ENCODE results near the gene GPHN.

Gene GPHN

DNA sequence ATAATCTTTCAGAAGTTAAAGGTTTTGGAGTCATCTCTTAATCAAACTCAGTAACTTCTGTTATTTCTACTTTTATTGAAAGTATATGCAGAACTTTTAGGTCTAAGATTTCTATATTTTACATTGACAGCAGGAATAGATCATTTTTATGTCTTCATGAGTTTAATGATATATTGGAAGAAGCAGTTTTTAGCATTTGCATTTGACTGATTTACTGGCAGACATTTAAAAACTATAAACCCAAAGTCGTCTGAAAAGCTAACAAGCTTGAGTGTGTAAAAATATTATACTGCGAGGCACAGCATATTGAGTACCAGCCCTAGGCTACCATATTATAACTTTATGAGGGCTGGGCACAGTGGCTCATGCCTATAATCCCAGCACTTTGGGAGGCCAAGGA is 467.3 kb downstream of the GPHN start:
- no peak overlapping the region for H3K4me3 ChIP-seq (ENCODE audit: low read length)

DNA sequence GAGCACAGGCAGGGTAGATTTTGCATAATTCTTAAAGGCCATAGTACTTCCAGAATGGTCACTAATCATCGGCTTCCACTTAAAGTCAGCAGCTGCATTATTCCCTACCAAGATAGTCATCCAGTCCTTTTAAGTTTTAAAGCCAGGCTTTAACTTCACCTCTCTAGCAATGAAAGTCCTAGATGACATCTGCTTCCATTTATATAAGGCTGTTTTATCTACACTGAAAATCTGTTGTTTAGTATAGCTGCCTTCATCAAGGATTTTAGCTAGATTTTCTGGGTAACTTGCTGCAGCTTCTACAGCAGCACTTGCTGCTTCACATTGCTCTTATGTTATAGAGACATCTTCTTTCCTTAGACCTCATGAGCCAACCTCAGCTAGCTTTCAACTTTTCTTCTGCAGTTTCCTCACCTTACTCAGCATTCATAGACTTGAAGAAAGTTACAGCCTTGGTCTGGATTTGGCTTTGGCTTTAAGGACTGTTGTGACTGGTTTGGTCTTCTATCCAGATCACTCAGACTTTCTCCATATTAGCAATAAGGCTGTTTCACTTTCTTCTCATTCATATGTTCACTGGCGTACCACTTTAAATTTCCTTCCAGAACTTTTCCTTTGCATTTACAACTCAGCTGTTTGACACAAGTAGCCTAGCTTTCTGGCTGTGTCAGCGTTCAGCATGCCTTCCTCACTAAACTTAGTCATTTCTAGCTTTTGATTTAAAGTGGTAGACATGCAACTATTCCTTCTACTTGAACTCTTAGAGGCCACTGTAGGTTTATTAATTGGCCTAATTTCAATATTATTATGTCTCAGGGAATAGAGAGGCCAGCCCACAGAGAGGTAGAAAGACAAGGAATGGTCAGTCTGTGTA is 471.4 kb downstream of the GPHN start:
- no peak overlapping the region for H3K4me3 ChIP-seq (ENCODE audit: low read length)
- TF ChIP-seq ZNF274 (IDR thresholded peaks at IDR 0.05; ENCODE audit: low read depth, low read length): no peak

More for the DNA sequence above, 467.3 kb downstream of the GPHN start:
- no peak for TF ChIP-seq ZNF274 (IDR thresholded peaks at IDR 0.05; ENCODE audit: low read depth, low read length)

- TF ChIP-seq ZNF274 (IDR thresholded peaks at IDR 0.05; ENCODE audit: low read depth, low read length): no peak
- H3K4me3 ChIP-seq (ENCODE audit: low read length): no peak overlapping the region
Measured at GRCh38 chr14:66982247-66982646, 474.3 kb downstream of the GPHN start.

GRCh38 chr14:66992776-66993175 is 484.8 kb downstream of the GPHN start:
- no peak overlapping the region for H3K4me3 ChIP-seq (ENCODE audit: low read length)

GRCh38 chr14:66993512-66993911 is 485.6 kb downstream of the GPHN start:
- no peak for TF ChIP-seq ZNF274 (IDR thresholded peaks at IDR 0.05; ENCODE audit: low read depth, low read length)
- no peak overlapping the region for H3K4me3 ChIP-seq (ENCODE audit: low read length)

More at GRCh38 chr14:66992776-66993175, 484.8 kb downstream of the GPHN start:
- TF ChIP-seq ZNF274 (IDR thresholded peaks at IDR 0.05; ENCODE audit: low read depth, low read length): no peak

DNA sequence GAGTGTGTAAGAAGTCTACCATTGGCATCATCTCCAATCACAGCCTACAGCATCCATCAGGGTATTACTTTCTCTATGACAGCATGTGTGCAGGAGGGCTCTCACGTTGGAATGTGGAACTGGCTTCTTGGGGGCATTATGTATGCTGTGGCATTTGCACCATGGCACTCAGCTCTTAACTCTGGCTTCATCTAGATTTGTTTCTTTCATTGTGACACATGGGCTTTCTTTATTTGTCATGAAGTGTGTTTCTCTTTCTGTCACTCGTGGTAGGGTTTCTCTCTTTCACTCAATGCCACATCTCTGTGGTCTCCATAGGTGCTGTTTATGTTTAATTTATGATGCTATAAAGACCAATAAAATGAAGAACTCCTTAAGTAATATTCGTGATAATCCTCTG is 490.1 kb downstream of the GPHN start:
- no peak overlapping the region for H3K4me3 ChIP-seq (ENCODE audit: low read length)
- no peak for TF ChIP-seq ZNF274 (IDR thresholded peaks at IDR 0.05; ENCODE audit: low read depth, low read length)

DNA sequence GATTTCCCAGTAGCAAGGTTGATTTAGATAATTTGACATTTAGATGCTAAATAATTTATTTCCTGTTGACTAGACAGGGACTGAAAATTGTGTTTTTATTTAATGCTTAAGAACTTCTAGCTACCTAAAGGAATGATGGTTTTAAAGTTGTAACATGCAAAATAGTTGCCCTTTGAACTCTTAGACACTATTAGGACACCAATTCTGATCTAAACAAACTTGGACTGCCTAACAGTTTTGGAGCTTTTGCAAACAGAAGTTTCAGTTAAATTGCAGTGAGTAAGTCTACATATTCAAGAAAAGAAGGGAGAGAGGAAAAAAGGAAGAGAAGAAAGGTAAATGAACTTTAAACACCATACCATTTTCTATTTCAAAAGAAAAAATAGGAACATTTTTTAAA is 492.0 kb downstream of the GPHN start:
- no peak for TF ChIP-seq ZNF274 (IDR thresholded peaks at IDR 0.05; ENCODE audit: low read depth, low read length)
- no peak overlapping the region for H3K4me3 ChIP-seq (ENCODE audit: low read length)

DNA sequence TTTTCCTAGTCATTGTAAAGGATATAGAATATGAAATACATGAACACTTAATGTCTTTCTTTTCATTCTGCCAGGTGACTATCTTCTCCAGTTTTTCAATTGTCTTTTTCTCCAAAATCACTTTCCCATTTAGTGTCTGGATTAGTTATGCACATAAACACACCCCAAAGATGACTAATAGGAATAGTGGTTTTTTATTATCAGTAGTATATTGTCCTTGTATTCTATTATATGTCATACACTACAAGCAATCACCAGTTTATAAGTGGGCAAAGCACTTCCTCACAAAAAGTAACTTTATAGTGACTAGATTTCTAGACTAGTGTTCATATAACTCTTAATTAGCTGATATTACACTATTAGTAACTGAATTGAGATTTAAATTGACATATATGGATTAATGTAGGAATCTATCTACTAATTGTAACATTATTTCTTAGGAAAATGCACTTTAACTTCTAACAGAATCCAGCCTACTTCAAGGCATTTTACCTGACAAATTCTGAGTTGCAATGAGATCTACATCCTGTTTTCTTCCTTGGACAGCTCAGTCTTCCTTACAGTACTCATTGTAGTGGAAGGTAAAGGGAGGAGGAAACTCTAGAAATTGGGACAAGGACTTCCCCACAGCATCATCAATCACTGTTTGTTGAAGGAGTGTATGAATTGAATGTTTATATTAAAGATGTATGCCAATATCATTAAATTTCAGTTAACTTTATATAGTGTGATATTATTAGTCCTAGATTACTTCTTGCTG is 495.2 kb downstream of the GPHN start:
- no peak for TF ChIP-seq ZNF274 (IDR thresholded peaks at IDR 0.05; ENCODE audit: low read depth, low read length)
- H3K4me3 ChIP-seq (ENCODE audit: low read length): no peak overlapping the region

DNA sequence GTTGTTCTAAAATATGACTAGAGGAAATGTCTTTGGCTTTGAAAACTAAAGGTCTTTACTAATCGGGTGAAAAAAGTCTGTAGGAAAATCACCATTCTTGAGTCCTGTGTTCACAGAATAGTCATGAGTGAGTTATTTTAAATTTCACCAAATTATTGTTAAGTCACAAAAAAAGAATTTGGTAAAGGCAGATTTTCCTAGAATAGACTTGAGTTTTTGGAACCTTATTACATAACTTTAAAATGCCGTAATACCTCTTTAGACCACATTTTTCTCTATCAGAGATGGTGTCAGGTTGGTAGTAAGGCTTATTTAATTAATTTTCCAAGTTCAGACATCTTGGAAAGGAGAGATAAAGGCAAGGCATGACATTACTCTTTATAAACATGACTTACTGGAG is 496.6 kb downstream of the GPHN start:
- no peak overlapping the region for H3K4me3 ChIP-seq (ENCODE audit: low read length)
- TF ChIP-seq ZNF274 (IDR thresholded peaks at IDR 0.05; ENCODE audit: low read depth, low read length): no peak

DNA sequence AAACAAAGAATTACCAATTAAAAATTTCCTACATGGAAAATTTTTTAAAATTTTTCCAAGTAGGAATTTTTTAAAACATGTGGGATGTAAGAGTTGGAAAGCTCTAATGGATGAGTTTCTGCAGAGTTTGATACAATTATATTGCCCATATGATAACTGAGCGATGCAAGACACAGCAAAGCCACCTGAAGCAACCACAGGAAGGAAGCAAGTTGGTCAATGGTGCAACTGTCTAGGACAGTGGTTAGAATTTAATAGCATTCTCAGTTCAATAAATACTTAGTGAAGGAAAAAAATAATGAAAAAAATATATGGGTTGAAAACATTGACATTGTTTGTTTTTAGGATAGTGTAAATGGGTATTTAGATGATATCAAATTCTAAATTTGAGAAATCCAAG is 502.7 kb downstream of the GPHN start:
- no peak overlapping the region for H3K4me3 ChIP-seq (ENCODE audit: low read length)
- TF ChIP-seq ZNF274 (IDR thresholded peaks at IDR 0.05; ENCODE audit: low read depth, low read length): no peak

- H3K4me3 ChIP-seq (ENCODE audit: low read length): no peak overlapping the region
- TF ChIP-seq ZNF274 (IDR thresholded peaks at IDR 0.05; ENCODE audit: low read depth, low read length): no peak
Measured at GRCh38 chr14:67016856-67017255, 508.9 kb downstream of the GPHN start.

GRCh38 chr14:67018720-67019119 is 510.8 kb downstream of the GPHN start:
- no peak for TF ChIP-seq ZNF274 (IDR thresholded peaks at IDR 0.05; ENCODE audit: low read depth, low read length)
- no peak overlapping the region for H3K4me3 ChIP-seq (ENCODE audit: low read length)

DNA sequence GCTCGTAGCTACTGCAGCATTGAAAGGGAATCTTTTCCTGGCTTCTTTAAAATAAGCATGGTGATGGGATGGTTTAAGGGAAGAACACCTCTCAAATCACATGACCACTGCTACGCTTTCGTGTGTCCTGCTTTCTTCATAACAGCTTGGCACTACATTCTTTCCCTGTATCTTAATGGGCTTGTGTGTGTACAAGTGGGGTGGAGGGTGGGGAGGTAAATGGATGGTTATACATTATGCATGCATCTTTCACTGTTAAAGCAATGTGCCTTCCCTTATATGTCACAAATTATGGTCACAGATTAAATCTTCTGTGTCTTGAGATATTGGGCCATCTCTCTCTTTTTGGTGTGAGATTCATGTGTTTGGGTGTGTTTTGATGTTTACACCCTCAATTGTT is 511.8 kb downstream of the GPHN start:
- no peak for TF ChIP-seq ZNF274 (IDR thresholded peaks at IDR 0.05; ENCODE audit: low read depth, low read length)
- H3K4me3 ChIP-seq (ENCODE audit: low read length): no peak overlapping the region

DNA sequence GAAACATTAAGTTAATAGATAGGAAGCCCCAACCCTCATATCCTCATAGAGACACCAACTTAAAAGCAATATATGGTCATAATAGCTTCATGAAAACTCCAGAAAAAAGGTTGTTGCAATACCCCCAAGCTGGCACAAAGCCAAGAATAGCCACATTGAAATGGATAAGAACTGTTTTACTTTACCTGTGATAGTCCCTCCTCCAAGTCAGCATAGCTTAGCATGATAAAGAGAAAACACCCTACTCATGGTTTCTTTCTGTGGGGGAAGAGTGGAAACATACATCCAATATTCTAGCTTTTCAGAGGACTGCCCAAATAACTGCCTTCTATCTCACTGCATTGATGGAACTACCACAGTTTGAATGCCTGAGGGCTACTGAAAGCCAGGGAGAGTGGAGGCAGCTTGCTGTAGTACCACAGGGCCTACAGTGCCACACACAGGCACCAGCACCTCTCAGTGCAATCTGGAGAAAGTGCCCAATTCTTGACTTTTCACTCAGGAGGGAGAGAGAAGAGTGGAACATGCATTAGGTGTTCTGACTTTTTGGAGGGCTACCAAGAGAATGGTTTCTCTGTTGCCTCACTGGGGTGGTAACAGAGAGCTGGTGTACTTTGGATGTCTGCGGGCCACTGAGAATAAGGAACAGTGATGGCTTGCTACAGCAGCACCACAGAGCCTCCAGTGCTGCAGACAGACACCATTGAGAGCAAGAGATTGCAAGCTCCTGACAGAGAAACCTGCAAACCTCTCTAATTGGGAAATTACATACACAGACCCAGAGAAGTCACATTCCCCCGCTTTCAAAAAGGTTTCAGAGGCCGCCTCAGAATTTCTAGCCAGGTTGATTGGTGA is 524.2 kb downstream of the GPHN start:
- TF ChIP-seq ZNF274 (IDR thresholded peaks at IDR 0.05; ENCODE audit: low read depth, low read length): no peak

More for the DNA sequence above, 524.2 kb downstream of the GPHN start:
- no peak overlapping the region for H3K4me3 ChIP-seq (ENCODE audit: low read length)
